Measurements from ENCODE around the gene DENND2D. TPM values are rescaled to one million over a fixed set of nuclear protein-coding genes. Genes with fewer than 3 reads are reported as not detected.
A peak's percentile ranks its signal among the peaks of the same experiment; 100 is the strongest.

DENND2D gene
- total and polyA plus RNA-seq, 9 donors, result 0.94 to 3.2 (median 1.3) TPM

DNA sequence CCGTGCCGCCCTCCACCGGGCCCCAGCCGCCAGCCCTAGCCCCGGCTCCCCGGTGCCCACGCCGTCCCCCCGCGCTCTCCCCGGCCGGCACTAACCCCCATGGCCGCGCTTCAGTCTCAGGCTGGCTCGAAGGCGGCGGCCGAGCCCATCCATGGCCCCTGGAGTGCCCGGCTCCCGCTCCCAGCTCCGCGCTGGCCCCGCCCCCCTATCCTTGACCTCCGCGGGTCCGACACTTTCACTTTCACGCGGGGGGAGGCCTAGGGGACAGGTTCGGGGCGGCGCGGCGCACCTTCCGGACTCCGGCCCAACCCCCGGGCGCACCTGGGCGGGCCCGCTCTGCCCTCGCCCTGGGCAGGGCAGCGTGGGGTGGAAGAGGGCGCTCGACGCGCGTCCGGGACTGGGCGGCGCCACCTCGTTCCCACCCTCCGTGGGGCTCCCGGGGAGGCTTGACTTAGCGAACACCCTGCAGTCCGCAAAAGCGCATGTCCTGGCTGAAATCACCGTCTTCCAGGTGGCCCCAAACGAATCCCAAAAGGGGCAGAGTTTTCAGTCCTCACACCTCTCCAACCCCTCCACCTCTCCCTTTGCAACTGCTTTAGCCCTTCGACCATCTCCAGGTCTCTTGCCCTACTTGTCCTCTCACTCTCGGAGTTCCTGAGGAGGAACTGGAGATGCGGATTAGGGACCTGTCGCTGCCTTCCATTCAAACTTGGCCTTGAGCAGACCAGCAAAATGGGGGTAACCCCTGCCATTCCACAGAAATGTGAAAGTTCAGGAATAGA, 3.9 kb upstream of the DENND2D start:
- under 1% methylated on average over 57 of the region's 61 CpGs for WGBS (ENCODE audit: insufficient coverage)
- H3K9me3 ChIP-seq (replicated peaks; ENCODE audit: control insufficient read depth, low read depth, low read length), result no peaks in the 10 kb centered on the region
- peak overlapping the region; percentile 46 for H3K4me3 ChIP-seq (ENCODE audit: low read length)
- H3K27ac ChIP-seq (ENCODE audit: low read length), result no peak overlapping the region
- H3K4me1 ChIP-seq (ENCODE audit: control insufficient read depth, insufficient read depth, low read length), result peaks cover 9% of the 10 kb centered on the region
- H3K36me3 ChIP-seq (ENCODE audit: control insufficient read depth, insufficient read depth, low read length), result no peaks in the 10 kb centered on the region
- peaks cover 41% of the 10 kb centered on the region for H3K27me3 ChIP-seq (ENCODE audit: control insufficient read depth, insufficient read depth, low read length)
- DNase-seq, result no peak

DNA sequence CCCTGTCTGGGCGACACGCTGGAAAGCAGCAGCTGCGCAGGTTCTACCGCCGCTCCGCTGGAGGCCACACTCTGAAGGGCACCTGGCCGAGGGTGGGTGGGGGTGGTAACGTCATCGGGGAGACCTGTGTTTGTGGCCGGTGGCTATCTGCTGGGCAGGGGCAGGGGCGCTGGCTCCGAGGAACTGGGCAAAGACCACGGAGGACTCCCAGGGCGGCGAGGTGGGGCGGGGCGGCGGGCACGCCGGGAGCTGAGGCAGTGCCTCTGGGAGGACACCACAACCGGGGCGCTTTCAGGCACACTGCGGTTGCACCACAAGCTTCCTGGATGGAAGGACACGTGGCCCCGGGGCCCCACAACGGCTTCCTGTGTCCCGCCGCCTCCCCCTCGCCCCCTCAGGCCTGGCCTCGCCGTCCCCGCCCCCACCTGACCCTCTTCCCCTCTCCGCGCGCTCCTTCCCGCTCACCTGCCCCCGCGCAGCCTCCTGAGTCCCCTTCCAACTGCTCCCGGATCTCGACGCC, 3.3 kb upstream of the DENND2D start:
- DNase-seq, result peak; percentile 55

DNA sequence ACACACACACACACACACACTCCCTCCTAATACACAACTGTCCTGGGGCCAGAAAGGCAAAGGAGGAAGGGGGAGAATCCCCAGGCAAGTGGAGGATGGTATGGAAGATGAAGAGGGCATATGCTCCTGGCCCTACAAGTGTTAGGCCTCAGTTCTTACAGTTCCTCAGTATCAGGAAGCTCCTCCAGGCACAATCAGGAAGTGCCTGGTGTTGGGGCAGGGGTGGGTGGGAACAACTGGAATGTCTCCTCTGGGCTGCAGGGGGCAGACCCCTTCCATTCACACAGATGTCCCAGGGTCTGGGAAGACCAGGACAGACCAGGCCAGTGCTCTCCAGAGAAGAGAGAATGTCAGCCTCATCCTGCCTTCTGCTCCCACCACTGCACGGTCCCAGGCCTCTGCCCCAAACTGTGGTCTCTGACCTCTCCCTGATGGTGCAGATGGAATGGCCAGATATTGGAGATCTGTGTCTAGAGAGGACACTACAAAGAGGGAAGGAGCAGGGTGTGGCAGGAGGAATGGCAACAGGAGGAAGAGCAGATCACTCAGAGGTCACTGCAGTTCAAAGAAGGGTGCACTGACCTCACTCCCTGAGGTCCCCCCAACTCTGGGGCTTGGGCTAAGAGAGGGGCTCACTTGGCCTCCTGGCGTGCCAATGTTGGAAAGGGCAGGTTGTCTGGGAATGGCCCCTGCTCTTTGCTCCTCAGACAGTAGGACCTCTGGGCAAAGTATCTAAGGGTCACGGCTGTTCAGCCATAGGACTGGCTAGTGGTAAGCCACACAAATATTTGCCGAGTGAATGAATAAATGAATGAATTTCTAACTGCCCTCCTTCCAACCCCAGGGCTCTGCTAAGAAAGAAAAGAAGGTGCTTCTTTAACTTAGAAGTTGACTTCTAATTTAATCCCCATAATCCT, 2.5 kb upstream of the DENND2D start:
- Histone ChIP-seq H3K27ac (ENCODE audit: low read length) (no peak overlapping the region), H3K27me3 (ENCODE audit: control insufficient read depth, insufficient read depth, low read length) (peaks cover 37% of the 10 kb centered on the region), H3K4me1 (ENCODE audit: control insufficient read depth, insufficient read depth, low read length) (peaks cover 9% of the 10 kb centered on the region), H3K9me3 (replicated peaks; ENCODE audit: control insufficient read depth, low read depth, low read length) (no peaks in the 10 kb centered on the region), H3K36me3 (ENCODE audit: control insufficient read depth, insufficient read depth, low read length) (no peaks in the 10 kb centered on the region), H3K4me3 (ENCODE audit: low read length) (peak overlapping the region; percentile 46)
- WGBS (ENCODE audit: insufficient coverage), result no CpG with 5 or more reads among the region's 4 CpGs
- no peak for DNase-seq

More for the DNA sequence above, 3.3 kb upstream of the DENND2D start:
- 6% methylated on average over 41 of the region's 41 CpGs for WGBS (ENCODE audit: insufficient coverage)
- Histone ChIP-seq H3K27ac (ENCODE audit: low read length) (no peak overlapping the region), H3K36me3 (ENCODE audit: control insufficient read depth, insufficient read depth, low read length) (no peaks in the 10 kb centered on the region), H3K9me3 (replicated peaks; ENCODE audit: control insufficient read depth, low read depth, low read length) (no peaks in the 10 kb centered on the region), H3K4me3 (ENCODE audit: low read length) (peak overlapping the region; percentile 46), H3K4me1 (ENCODE audit: control insufficient read depth, insufficient read depth, low read length) (peaks cover 9% of the 10 kb centered on the region), H3K27me3 (ENCODE audit: control insufficient read depth, insufficient read depth, low read length) (peaks cover 37% of the 10 kb centered on the region)

DNA sequence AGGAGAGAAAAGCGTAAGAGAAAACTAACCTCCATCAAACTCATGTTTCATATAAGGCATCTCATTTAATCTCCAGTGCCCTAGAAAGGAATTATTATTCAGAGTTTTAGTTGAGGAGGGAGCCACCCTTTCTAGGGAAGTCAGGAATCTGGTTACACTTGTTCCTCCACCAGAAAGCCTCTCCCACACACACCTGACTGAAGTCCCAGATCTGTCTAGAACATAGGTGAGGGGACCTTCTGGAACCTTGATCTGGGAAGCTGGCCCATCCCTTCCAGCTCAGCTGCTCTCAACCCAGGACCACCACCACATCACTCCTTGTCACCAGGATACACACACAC, 1.9 kb upstream of the DENND2D start:
- Histone ChIP-seq H3K9me3 (replicated peaks; ENCODE audit: control insufficient read depth, low read depth, low read length) (no peaks in the 10 kb centered on the region), H3K27ac (ENCODE audit: low read length) (no peak overlapping the region), H3K4me3 (ENCODE audit: low read length) (no peak overlapping the region), H3K27me3 (ENCODE audit: control insufficient read depth, insufficient read depth, low read length) (peaks cover 37% of the 10 kb centered on the region), H3K36me3 (ENCODE audit: control insufficient read depth, insufficient read depth, low read length) (no peaks in the 10 kb centered on the region), H3K4me1 (ENCODE audit: control insufficient read depth, insufficient read depth, low read length) (peaks cover 9% of the 10 kb centered on the region)
- DNase-seq, result no peak
- WGBS (ENCODE audit: insufficient coverage), result no CpG with 5 or more reads among the region's 1 CpG

DNA sequence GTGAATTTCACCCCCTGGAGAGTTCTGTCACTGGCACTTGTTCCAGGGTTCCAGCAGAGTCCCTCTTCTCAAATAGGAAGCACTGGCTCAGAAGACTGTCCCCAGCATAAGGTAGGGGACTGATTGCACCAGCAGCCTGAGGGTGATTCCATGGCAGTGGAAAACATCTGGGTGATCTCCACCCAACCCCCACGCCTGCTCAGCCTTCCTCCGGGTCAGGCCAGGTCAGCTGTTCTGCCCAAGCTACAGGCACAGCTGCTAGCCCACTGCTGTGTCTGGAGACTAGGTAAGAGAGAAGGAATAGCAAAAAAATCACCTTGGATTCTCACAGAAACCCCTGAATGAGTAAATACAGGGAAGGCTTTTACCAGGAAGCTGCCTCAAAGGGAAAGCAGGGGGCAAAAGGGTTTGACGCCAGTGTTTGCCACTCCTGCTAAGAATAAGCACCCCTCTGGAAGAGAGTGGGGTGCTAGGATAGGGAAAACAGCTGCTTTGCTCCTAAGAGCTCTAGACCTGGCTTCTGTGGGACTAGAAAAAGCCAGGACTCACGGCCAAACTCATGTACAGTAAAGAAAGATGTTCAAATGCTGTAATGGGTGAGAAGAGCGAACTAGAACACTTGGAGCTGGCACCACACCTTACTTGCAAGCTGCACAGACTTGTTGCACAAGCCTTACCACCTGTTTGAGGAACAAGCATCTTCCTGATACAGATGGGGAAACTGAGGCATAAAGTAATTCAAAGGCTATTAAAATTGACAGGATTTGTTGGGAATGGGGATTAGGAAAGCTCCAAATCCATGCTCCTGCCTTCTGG, 1.0 kb upstream of the DENND2D start:
- Histone ChIP-seq H3K27me3 (ENCODE audit: control insufficient read depth, insufficient read depth, low read length) (peaks cover 35% of the 10 kb centered on the region), H3K36me3 (ENCODE audit: control insufficient read depth, insufficient read depth, low read length) (no peaks in the 10 kb centered on the region), H3K4me1 (ENCODE audit: control insufficient read depth, insufficient read depth, low read length) (peaks cover 9% of the 10 kb centered on the region), H3K4me3 (ENCODE audit: low read length) (no peak overlapping the region), H3K27ac (ENCODE audit: low read length) (no peak overlapping the region), H3K9me3 (replicated peaks; ENCODE audit: control insufficient read depth, low read depth, low read length) (no peaks in the 10 kb centered on the region)
- no peak for DNase-seq
- WGBS (ENCODE audit: insufficient coverage), result 60% methylated on average over 1 of the region's 5 CpGs

DNA sequence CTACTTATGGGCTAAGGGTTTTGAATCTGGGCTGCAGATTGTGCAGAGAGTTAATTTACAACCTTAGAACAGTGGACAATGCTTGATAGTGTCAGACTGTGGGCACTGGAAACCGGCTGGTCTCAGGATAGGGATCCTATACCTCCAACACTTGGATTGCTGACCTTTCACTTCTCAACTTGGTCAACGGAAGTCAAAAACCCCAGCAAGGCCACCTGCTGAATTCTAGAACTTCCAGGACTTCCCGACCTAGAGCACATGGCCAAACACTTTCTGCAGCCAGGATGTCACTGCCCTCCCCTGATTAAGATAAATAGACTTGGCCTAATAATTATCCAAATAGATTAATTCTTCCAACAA, 336 bp upstream of the DENND2D start:
- Histone ChIP-seq H3K27ac (ENCODE audit: low read length) (peak overlapping the region; percentile 29), H3K4me1 (ENCODE audit: control insufficient read depth, insufficient read depth, low read length) (peaks cover 9% of the 10 kb centered on the region), H3K36me3 (ENCODE audit: control insufficient read depth, insufficient read depth, low read length) (no peaks in the 10 kb centered on the region), H3K27me3 (ENCODE audit: control insufficient read depth, insufficient read depth, low read length) (peaks cover 32% of the 10 kb centered on the region), H3K9me3 (replicated peaks; ENCODE audit: control insufficient read depth, low read depth, low read length) (no peaks in the 10 kb centered on the region), H3K4me3 (ENCODE audit: low read length) (no peak overlapping the region)
- DNase-seq, result no peak
- 68% methylated on average over 2 of the region's 3 CpGs for WGBS (ENCODE audit: insufficient coverage)

DNA sequence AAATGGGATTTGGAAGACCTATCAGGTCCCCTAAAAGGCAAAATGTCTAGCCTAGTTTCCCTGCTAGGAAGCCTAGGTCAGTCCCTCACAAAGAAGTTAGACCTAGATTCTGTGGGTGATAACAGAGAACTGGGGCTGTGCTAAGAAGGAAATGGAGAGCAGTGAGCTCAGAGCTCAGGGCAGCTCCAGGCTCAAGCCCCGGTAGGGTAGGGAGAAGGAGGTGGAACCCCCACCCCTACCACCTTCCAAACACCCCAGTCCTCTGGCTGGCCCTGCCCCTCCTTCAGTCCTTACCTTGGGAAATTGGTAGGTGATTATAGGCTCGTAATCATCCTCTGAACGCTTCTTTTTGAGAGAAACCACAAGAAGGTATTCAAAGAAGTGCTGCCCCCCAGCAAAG, 1.1 kb downstream of the DENND2D start:
- Histone ChIP-seq H3K27me3 (ENCODE audit: control insufficient read depth, insufficient read depth, low read length) (peaks cover 22% of the 10 kb centered on the region), H3K27ac (ENCODE audit: low read length) (no peak overlapping the region), H3K36me3 (ENCODE audit: control insufficient read depth, insufficient read depth, low read length) (no peaks in the 10 kb centered on the region), H3K4me3 (ENCODE audit: low read length) (peak overlapping the region; percentile 21), H3K4me1 (ENCODE audit: control insufficient read depth, insufficient read depth, low read length) (peaks cover 5% of the 10 kb centered on the region), H3K9me3 (replicated peaks; ENCODE audit: control insufficient read depth, low read depth, low read length) (no peaks in the 10 kb centered on the region)
- no CpG with 5 or more reads among the region's 3 CpGs for WGBS (ENCODE audit: insufficient coverage)
- no peak for DNase-seq

DNA sequence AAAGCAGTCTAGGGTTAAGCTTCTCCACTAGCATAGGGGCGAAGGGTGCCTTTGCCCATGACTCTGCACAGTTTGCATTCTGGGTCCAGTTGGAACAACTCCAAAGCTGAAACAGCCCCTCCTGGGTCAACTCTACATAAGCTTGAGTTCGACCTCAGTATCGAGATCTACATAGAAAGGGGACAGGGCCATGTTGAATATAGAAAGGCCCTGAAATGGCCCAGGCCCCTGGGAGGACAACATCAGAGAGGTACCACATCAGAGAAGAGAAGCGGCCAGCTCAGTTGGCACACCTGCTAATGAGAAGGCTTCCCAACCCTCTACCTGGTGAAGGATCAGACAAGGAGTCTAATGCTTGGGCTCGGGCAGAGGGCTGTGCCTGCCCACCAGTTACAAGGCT, 1.6 kb downstream of the DENND2D start:
- H3K4me3 ChIP-seq (ENCODE audit: low read length), result peak overlapping the region; percentile 21
- H3K9me3 ChIP-seq (replicated peaks; ENCODE audit: control insufficient read depth, low read depth, low read length), result no peaks in the 10 kb centered on the region
- no peak overlapping the region for H3K27ac ChIP-seq (ENCODE audit: low read length)
- no peaks in the 10 kb centered on the region for H3K36me3 ChIP-seq (ENCODE audit: control insufficient read depth, insufficient read depth, low read length)
- 67% methylated on average over 1 of the region's 5 CpGs for WGBS (ENCODE audit: insufficient coverage)
- peaks cover 17% of the 10 kb centered on the region for H3K27me3 ChIP-seq (ENCODE audit: control insufficient read depth, insufficient read depth, low read length)
- DNase-seq, result no peak
- H3K4me1 ChIP-seq (ENCODE audit: control insufficient read depth, insufficient read depth, low read length), result peaks cover 4% of the 10 kb centered on the region

DNA sequence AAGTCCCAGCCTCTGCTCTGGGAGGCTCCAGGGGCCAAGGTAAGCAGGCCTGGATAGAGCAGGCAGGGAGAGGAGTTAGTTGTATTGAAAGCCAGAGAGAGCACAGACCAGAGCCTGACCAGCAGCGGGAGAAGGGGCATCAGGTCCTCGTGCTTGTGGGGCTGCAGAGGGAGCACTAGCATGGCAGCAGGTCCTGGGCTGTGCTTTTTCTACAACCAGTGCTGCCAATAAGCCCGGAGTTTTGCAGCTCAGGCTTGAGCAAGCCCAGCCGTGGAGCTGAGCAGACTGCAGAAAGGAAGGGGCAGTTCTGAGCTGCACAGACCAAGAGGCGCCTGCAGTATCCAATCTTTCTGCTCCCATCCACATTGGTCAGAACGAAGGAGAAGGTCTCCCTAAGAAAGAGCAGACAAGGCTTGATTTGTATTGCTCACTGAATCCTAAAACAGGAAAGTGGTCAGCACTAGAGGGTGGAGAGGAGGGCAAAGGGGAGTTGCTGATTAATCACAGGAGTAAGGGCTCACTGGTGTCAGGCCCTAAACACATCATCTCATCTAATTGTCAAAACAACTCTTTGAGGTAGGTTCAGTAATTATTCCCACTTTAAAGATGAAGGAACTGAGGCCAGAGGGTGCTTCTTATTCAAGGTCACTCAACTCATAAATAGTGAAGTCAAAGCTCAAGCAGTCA, 2.7 kb downstream of the DENND2D start:
- Histone ChIP-seq H3K27me3 (ENCODE audit: control insufficient read depth, insufficient read depth, low read length) (peaks cover 7% of the 10 kb centered on the region), H3K27ac (ENCODE audit: low read length) (no peak overlapping the region), H3K4me1 (ENCODE audit: control insufficient read depth, insufficient read depth, low read length) (peaks cover 2% of the 10 kb centered on the region), H3K9me3 (replicated peaks; ENCODE audit: control insufficient read depth, low read depth, low read length) (no peaks in the 10 kb centered on the region), H3K4me3 (ENCODE audit: low read length) (no peak overlapping the region), H3K36me3 (ENCODE audit: control insufficient read depth, insufficient read depth, low read length) (no peaks in the 10 kb centered on the region)
- 52% methylated on average over 4 of the region's 6 CpGs for WGBS (ENCODE audit: insufficient coverage)
- no peak for DNase-seq

Measured in muscle of leg (tissue), 11 donors.